PC-3 (cell line): ENCODE data around the gene NVL. TPM values are rescaled to one million over a fixed set of nuclear protein-coding genes. Genes with fewer than 3 reads are reported as not detected.

ENCODE experiments used
- ATAC-seq: fragments of 200-7000 bp; cut with Tn5 transposase; 2 replicates; pipeline ENCODE4 v1.9.1; 2020; ENCODE audit warnings: mild to moderate bottlenecking, moderate library complexity
- BruUV-seq: library from RNA; stranded (reverse); fragments of 400-500 nt; replicated peaks from 2 replicates; lab custom pipeline; 2021; lab: Mats Ljungman, UMichigan
- CTCF ChIA-PET: fragments of 300-600 bp; sonication (Branson Sonifier 250); formaldehyde crosslinking; loops from one replicate; lab custom pipeline; 2022; ENCODE audit warnings: antibody characterized with exemption; lab: Charles Lee
- POLR2A ChIA-PET: fragments of 300-600 bp; sonication (Branson Sonifier 250); formaldehyde crosslinking; loops from one replicate; lab custom pipeline; 2022; ENCODE audit warnings: antibody characterized with exemption; ENCODE audit not compliant: unreplicated experiment; lab: Charles Lee
- DNase-seq: peaks from one replicate; pipeline ENCODE4 v3.0.0-alpha.2; 2015
- H2AFZ ChIP-seq: fragments of 300-600 bp; sonication (generic); 2 replicates; pipeline ENCODE4 v1.6.0; 2016; ENCODE audit warnings: antibody characterized with exemption, low read length
- H3F3A ChIP-seq: fragments of 300-600 bp; sonication (generic); one replicate; pipeline ENCODE4 v1.6.0; 2017; ENCODE audit warnings: antibody characterized with exemption, low read length, control low read depth, mild to moderate bottlenecking; ENCODE audit not compliant: unreplicated experiment
- H3K27ac ChIP-seq: fragments of 300-600 bp; sonication (generic); 2 replicates; pipeline ENCODE4 v1.5.1; 2016; ENCODE audit warnings: mild to moderate bottlenecking, low read length
- H3K27me3 ChIP-seq: fragments of 300-600 bp; sonication (generic); 2 replicates; pipeline ENCODE4 v1.6.1; 2016; ENCODE audit warnings: low read length, mixed read lengths
- H3K36me3 ChIP-seq: fragments of 300-600 bp; sonication (generic); 2 replicates; pipeline ENCODE4 v1.6.1; 2016; ENCODE audit warnings: low read depth, mixed run types, low read length, mixed read lengths
- H3K4me1 ChIP-seq: fragments of 300-600 bp; sonication (generic); 2 replicates; pipeline ENCODE4 v1.5.1; 2016; ENCODE audit warnings: low read length; ENCODE audit not compliant: insufficient read depth
- H3K4me2 ChIP-seq: fragments of 300-600 bp; sonication (generic); 2 replicates; pipeline ENCODE4 v1.6.0; 2016; ENCODE audit warnings: low read length
- H3K4me3 ChIP-seq: fragments of 300-600 bp; sonication (generic); 2 replicates; pipeline ENCODE4 v1.5.1; 2016; ENCODE audit warnings: mild to moderate bottlenecking, low read length, mixed read lengths
- H3K79me2 ChIP-seq: fragments of 300-600 bp; sonication (generic); 2 replicates; pipeline ENCODE4 v1.6.1; 2017; ENCODE audit warnings: low read length, mixed read lengths
- H3K9ac ChIP-seq: fragments of 300-600 bp; sonication (generic); 2 replicates; pipeline ENCODE4 v1.6.0; 2016; ENCODE audit warnings: mild to moderate bottlenecking, low read length
- H3K9me2 ChIP-seq: fragments of 300-600 bp; sonication (generic); replicated peaks from 2 replicates; pipeline ENCODE4 v1.6.1; 2016; ENCODE audit warnings: mixed run types, low read length, mixed read lengths
- H3K9me3 ChIP-seq: fragments of 300-600 bp; sonication (generic); 2 replicates; pipeline ENCODE4 v1.6.1; 2016; ENCODE audit warnings: low read length, mixed read lengths
- H4K20me1 ChIP-seq: fragments of 300-600 bp; sonication (generic); 2 replicates; pipeline ENCODE4 v1.6.1; 2016; ENCODE audit warnings: low read length, mixed read lengths
- EZH2 ChIP-seq: fragments of 300-600 bp; sonication (generic); IDR thresholded peaks from one replicate; pipeline ENCODE4 v1.6.1; 2017; ENCODE audit warnings: antibody characterized with exemption, mild to moderate bottlenecking, low read length; ENCODE audit not compliant: unreplicated experiment
- EZH2phosphoT487 ChIP-seq: fragments of 300-600 bp; sonication (generic); IDR thresholded peaks from 2 replicates; pipeline ENCODE4 v1.6.1; 2018; ENCODE audit warnings: mild to moderate bottlenecking, antibody characterized with exemption, low read length, borderline replicate concordance
- intact Hi-C: fragments of 100-400 bp; cut with micrococcal nuclease; formaldehyde crosslinking; loops from 2 replicates; pipeline ENCODE4 v1.9.0; 2023
- total RNA-seq: library from RNA; depleted of rRNA; stranded (reverse); fragments of >200 nt; gene quantifications from 2 replicates; pipeline ENCODE4 v1.2.3, GENCODE V29; 2014
- TF ChIP-seq, protein P1 (sequence below): fragments of 300-600 bp; sonication (generic); conservative IDR thresholded peaks from 2 replicates; pipeline ENCODE4 v1.5.1; 2017; ENCODE audit warnings: antibody characterized with exemption, low read depth, mild to moderate bottlenecking, low read length

The NVL gene
- total RNA-seq, 1 experiment from 2014 or later, result 37.1 TPM

DNA sequence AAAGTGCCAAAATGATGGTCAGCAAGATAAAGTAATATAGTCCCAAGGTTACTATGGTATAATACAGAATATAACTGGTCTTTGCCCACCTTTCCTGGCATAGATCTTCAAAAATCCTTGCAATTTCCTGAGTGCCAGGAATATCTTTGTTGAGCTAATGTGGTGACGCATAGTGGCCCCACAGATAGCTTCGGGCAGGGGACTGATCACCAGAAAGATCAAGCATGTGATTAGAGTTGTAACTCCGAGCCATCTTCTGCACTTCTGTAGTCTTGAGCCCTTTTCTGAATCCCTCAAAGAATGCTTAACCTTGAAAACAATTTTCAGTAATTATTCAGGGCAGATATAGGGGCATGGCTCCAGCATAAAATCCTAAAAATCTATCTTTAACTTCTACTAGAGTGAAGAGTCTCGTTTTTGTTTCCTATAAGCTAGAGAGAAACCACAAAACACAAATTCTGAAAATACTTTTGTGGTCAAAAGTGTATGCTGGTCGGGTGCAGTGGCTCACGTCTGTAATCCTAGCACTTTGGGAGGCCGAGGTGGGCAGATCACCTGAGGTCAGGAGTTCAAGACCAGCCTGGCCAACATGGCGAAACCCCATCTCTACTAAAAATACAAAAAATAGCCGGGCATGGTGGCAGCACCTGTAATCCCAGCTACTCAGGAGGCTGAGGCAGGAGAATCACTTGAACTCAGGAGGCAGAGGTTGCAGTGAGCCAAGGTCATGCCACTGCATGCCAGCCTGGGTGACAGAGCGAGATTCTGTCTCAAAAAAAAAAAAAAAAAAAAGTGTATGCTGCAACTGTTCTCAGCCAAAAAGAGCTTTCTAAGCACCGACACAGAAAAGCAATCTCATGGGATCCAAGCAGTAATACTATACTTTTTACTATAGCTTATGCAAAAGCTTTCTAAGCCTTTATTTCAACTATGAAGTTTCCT is 62.8 kb downstream of the NVL start:
- no peaks in the 10 kb centered on the region for H3K27me3 ChIP-seq
- ChIA-PET POLR2A (no interaction called here), CTCF (no interaction called here)
- H4K20me1 ChIP-seq, result no peaks in the 10 kb centered on the region
- no peaks in the 10 kb centered on the region for H3K79me2 ChIP-seq
- ATAC-seq (no peak), DNase-seq (no peak)
- no peak overlapping the region for H3K27ac ChIP-seq
- H3K36me3 ChIP-seq, result peaks cover 19% of the 10 kb centered on the region
- H3K4me1 ChIP-seq, result 0 out of 2 replicates have a peak, but pooled peaks cover 3% of the 10 kb centered on the region
- no peaks in the 10 kb centered on the region for H3K9me3 ChIP-seq
- no peak overlapping the region for H3K9ac ChIP-seq
- no peak overlapping the region for H2AFZ ChIP-seq
- no peak overlapping the region for H3K4me2 ChIP-seq
- H3K9me2 ChIP-seq, result no peaks in the 10 kb centered on the region
- no peak overlapping the region for H3K4me3 ChIP-seq
- no TSS peak for BruUV-seq
- H3F3A ChIP-seq, result peaks cover 4% of the 10 kb centered on the region
- intact Hi-C loops, result no loop called here
- TF ChIP-seq EZH2phosphoT487 (no peak), EZH2 (no peak)
- TF ChIP-seq, protein P1, sequence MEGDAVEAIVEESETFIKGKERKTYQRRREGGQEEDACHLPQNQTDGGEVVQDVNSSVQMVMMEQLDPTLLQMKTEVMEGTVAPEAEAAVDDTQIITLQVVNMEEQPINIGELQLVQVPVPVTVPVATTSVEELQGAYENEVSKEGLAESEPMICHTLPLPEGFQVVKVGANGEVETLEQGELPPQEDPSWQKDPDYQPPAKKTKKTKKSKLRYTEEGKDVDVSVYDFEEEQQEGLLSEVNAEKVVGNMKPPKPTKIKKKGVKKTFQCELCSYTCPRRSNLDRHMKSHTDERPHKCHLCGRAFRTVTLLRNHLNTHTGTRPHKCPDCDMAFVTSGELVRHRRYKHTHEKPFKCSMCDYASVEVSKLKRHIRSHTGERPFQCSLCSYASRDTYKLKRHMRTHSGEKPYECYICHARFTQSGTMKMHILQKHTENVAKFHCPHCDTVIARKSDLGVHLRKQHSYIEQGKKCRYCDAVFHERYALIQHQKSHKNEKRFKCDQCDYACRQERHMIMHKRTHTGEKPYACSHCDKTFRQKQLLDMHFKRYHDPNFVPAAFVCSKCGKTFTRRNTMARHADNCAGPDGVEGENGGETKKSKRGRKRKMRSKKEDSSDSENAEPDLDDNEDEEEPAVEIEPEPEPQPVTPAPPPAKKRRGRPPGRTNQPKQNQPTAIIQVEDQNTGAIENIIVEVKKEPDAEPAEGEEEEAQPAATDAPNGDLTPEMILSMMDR, result no peak

DNA sequence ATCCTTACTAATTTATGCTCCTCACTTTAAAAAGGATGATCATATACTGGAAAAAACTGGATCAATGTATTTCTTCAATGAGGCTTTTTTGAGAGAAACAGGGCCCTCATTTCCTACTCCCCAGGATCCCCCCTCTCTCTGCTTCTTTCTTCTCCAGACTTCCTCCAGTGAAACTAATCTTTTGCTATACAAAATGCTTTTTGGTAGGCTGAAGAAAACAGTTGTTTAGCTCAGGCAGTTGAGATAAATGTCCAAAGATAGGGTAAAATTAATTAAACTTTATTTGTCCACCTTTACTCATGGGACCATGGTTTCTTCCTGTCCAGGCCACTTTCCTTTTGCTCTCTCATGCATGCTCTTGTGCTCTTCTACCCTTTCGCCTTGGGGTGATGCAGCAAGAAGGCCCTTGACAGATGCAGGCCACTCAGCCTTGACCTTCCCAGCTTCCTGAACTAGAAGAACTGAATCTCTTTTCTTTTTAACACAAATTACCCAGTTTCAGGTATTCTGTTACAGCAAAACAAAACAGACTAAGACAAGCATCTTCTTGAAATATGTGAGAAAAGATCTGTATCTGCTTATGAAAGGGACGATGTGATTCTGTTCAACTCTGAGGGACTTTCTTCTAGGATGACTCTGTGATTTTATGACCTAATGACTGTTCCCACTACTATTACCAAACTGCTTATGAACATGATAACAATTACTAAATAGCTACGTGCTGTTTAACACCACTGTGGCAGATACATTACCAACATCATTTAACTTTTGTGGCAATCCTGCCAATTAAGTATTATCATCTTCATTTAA is 63.7 kb downstream of the NVL start:
- H4K20me1 ChIP-seq, result no peaks in the 10 kb centered on the region
- TF ChIP-seq EZH2phosphoT487, result no peak
- TF ChIP-seq, protein P1, result no peak
- no peak for TF ChIP-seq EZH2
- peaks cover 19% of the 10 kb centered on the region for H3K36me3 ChIP-seq
- H3K9me3 ChIP-seq, result no peaks in the 10 kb centered on the region
- H2AFZ ChIP-seq, result no peak overlapping the region
- H3K4me3 ChIP-seq, result no peak overlapping the region
- ChIA-PET POLR2A (no interaction called here), CTCF (no interaction called here)
- BruUV-seq, result no TSS peak
- H3K9ac ChIP-seq, result no peak overlapping the region
- intact Hi-C loops, result no loop called here
- no peak overlapping the region for H3K4me2 ChIP-seq
- 0 out of 2 replicates have a peak, but pooled peaks cover 3% of the 10 kb centered on the region for H3K4me1 ChIP-seq
- H3K27me3 ChIP-seq, result no peaks in the 10 kb centered on the region
- DNase-seq (no peak), ATAC-seq (no peak)
- H3F3A ChIP-seq, result peaks cover 4% of the 10 kb centered on the region
- no peak overlapping the region for H3K27ac ChIP-seq
- H3K9me2 ChIP-seq, result no peaks in the 10 kb centered on the region
- H3K79me2 ChIP-seq, result no peaks in the 10 kb centered on the region
